ENCODE measurements around the gene ISY1. TPM values are rescaled to one million over a fixed set of nuclear protein-coding genes. Genes with fewer than 3 reads are reported as not detected.
"Not testable (repeated sequence)": the region's sequence is repeated elsewhere in the genome, so short reads cannot be mapped to it uniquely, and the experiment has no call there.

The ISY1 gene
- total RNA-seq, 1 experiment from 2014 or later = 120 TPM

GRCh38 chr3:129120254-129121004 lies 40.4 kb downstream of the ISY1 start:
- DNase-seq (ENCODE audit: low spot score) = peak; percentile 97

- DNase-seq (ENCODE audit: low spot score) = peak; percentile 19
These were observed 41.3 kb downstream of the ISY1 start for GRCh38 chr3:129119365-129120100.

GRCh38 chr3:129118745-129119144 lies 42.1 kb downstream of the ISY1 start:
- DNase-seq (ENCODE audit: low spot score) = no peak

- no peak for DNase-seq (ENCODE audit: low spot score)
These were observed 43.7 kb downstream of the ISY1 start for GRCh38 chr3:129117134-129117533.

- no peak for DNase-seq (ENCODE audit: low spot score)
These were observed 44.3 kb downstream of the ISY1 start for GRCh38 chr3:129116482-129116946.

GRCh38 chr3:129114455-129114854 lies 46.4 kb downstream of the ISY1 start:
- no peak for DNase-seq (ENCODE audit: low spot score)

- no peak for DNase-seq (ENCODE audit: low spot score)
These were observed 48.4 kb downstream of the ISY1 start for GRCh38 chr3:129112308-129113052.

- DNase-seq (ENCODE audit: low spot score) = not testable (repeated sequence)
These were observed 49.6 kb downstream of the ISY1 start for GRCh38 chr3:129111076-129111780.

GRCh38 chr3:129107793-129108192 lies 53.1 kb downstream of the ISY1 start:
- DNase-seq (ENCODE audit: low spot score) = no peak

- DNase-seq (ENCODE audit: low spot score) = no peak
These were observed 53.8 kb downstream of the ISY1 start for GRCh38 chr3:129106866-129107565.

- no peak for DNase-seq (ENCODE audit: low spot score)
These were observed 54.5 kb downstream of the ISY1 start for GRCh38 chr3:129106320-129106719.

- no peak for DNase-seq (ENCODE audit: low spot score)
These were observed 55.0 kb downstream of the ISY1 start for GRCh38 chr3:129105862-129106261.

- DNase-seq (ENCODE audit: low spot score) = no peak
These were observed 56.3 kb downstream of the ISY1 start for GRCh38 chr3:129104498-129105079.

- no peak for DNase-seq (ENCODE audit: low spot score)
These were observed 56.8 kb downstream of the ISY1 start for GRCh38 chr3:129104051-129104450.

GRCh38 chr3:129103296-129103695 lies 57.6 kb downstream of the ISY1 start:
- DNase-seq (ENCODE audit: low spot score) = no peak

- no peak for DNase-seq (ENCODE audit: low spot score)
These were observed 59.3 kb downstream of the ISY1 start for GRCh38 chr3:129101370-129102138.

- DNase-seq (ENCODE audit: low spot score) = no peak
These were observed 60.6 kb downstream of the ISY1 start for GRCh38 chr3:129100274-129100673.

- no peak for DNase-seq (ENCODE audit: low spot score)
These were observed 65.6 kb downstream of the ISY1 start for GRCh38 chr3:129095285-129095684.

- DNase-seq (ENCODE audit: low spot score) = not testable (repeated sequence)
These were observed 72.6 kb downstream of the ISY1 start for GRCh38 chr3:129088312-129088711.

- not testable (repeated sequence) for DNase-seq (ENCODE audit: low spot score)
These were observed 73.0 kb downstream of the ISY1 start for GRCh38 chr3:129087904-129088303.
